Stimulated activated CD8-positive, alpha-beta memory T cell treated with anti-CD3 and anti-CD28 coated beads, Interleukin-4, amount 100 ng/mL, for 1 hour (primary cell): ENCODE measurements around the gene PGC.

Experiments
- DNase-seq, 2 donors: peaks; one replicate each; pipeline ENCODE4 v3.0.0-alpha.2; 2020; ENCODE audit warnings: low read depth in 2 of 2, low spot score in 1 of 2

Gene PGC

GRCh38 chr6:41731561-41732086, 15.6 kb downstream of the PGC start:
- DNase-seq: no peak

GRCh38 chr6:41730531-41731436, 16.4 kb downstream of the PGC start:
- no peak for DNase-seq

- no peak for DNase-seq
Observed at GRCh38 chr6:41729624-41730023, 17.6 kb downstream of the PGC start.

- DNase-seq: no peak
Observed at GRCh38 chr6:41728954-41729353, 18.2 kb downstream of the PGC start.

GRCh38 chr6:41728073-41728936, 18.9 kb downstream of the PGC start:
- no peak for DNase-seq

GRCh38 chr6:41727705-41728072, 19.5 kb downstream of the PGC start:
- DNase-seq: no peak

- no peak for DNase-seq
Observed at GRCh38 chr6:41726876-41727275, 20.3 kb downstream of the PGC start.

- DNase-seq: no peak
Observed at GRCh38 chr6:41724586-41725501, 22.4 kb downstream of the PGC start.

- no peak for DNase-seq
Observed at GRCh38 chr6:41724228-41724580, 23.0 kb downstream of the PGC start.

GRCh38 chr6:41723530-41724227, 23.5 kb downstream of the PGC start:
- DNase-seq: no peak

GRCh38 chr6:41722969-41723529, 24.1 kb downstream of the PGC start:
- no peak for DNase-seq

GRCh38 chr6:41721414-41721813, 25.8 kb downstream of the PGC start:
- no peak for DNase-seq

- no peak for DNase-seq
Observed at GRCh38 chr6:41720783-41721182, 26.4 kb downstream of the PGC start.

- no peak for DNase-seq
Observed at GRCh38 chr6:41720262-41720620, 27.0 kb downstream of the PGC start.

GRCh38 chr6:41719436-41720261, 27.5 kb downstream of the PGC start:
- DNase-seq: no peak

GRCh38 chr6:41718828-41719227, 28.4 kb downstream of the PGC start:
- no peak for DNase-seq

- DNase-seq: no peak
Observed at GRCh38 chr6:41717392-41717736, 29.8 kb downstream of the PGC start.

- DNase-seq: no peak
Observed at GRCh38 chr6:41716516-41717391, 30.4 kb downstream of the PGC start.
